VCaP (cell line): ENCODE results near the gene FBP1.

Experiments
- H3K27ac ChIP-seq: fragments of 450-650 bp; 2 replicates; pipeline ENCODE4 v1.5.1; 2017
- CTCF ChIP-seq: fragments of 450-650 bp; conservative IDR thresholded peaks from 2 replicates; pipeline ENCODE4 v1.5.1; 2017; ENCODE audit warnings: mild to moderate bottlenecking, moderate library complexity

The FBP1 gene

DNA sequence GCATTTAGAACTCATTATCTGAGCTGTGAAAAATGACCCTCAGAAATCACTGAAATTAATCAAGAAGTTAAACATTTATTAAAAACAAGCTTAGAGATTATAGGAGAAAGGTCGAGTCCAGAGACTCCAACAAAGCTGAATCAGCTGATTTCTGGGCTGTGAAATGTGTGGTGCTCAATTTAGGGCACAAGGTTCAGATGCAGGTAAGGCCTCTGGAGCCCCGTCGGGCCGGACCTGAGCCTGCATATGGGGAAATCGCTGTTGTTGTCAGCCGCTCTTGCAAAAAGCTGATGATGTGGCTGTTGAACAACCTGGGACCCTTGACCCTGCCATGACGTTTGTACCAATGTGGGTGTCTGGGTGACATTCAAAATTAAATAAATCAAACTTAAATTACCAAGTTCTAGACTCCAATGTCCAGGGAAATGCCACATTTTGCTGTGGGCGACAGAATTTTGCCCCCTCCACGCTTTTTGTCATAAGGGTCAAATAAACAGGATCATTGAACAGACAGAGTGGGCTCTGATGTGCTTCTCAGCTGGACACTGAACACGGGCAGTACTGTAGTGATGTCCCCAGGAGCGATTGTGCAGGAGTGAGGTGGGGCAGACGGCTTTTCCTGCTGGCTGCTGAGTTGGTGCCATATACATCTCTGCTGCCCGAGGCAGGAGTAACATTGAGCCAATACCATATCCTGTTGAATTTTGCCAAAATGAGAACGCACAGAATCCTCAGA lies 27.2 kb upstream of the FBP1 start:
- H3K27ac ChIP-seq, result no peak overlapping the region
- no peak for TF ChIP-seq CTCF

DNA sequence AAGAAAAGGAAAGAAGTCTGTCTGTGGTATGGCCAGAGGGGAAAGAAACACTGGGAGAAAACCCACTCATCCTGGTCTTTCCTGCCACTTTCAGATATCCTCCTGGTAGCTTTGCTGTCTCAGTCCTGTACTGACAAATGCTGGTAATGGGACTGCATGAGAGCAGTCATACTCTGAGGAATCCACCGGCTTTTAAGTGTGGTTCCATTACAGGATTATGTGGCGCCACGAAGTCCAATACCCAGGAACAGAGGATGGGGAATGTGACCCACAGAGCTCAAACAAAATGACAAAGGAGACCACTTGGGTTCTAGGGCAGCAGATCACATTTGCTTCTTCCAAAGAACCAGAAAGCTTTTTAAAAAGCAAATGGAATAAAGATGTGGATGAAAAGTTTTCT lies 26.3 kb upstream of the FBP1 start:
- no peak for TF ChIP-seq CTCF

DNA sequence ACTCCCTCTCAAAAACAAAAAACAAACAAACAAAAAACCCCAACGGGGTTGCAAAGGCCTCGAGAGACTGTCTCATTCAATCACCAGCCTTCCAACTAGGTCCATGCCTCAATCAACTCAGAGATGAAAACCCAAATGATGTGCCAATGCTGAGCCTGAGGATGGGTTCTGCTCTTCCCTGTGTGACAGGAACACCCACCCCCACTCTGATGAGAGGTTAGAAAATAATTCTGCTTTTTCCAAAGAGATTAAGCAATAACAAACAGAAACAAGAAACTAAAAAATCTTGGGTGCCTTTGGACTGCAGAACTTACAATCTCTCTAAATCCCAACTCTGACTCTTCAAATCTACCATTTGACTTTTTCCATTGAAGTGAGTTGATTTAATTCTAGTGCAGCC lies 25.5 kb upstream of the FBP1 start:
- no peak overlapping the region for H3K27ac ChIP-seq
- no peak for TF ChIP-seq CTCF

More for the DNA sequence above, 26.3 kb upstream of the FBP1 start:
- H3K27ac ChIP-seq, result no peak overlapping the region

GRCh38 chr9:94663640-94664039 lies 24.3 kb upstream of the FBP1 start:
- H3K27ac ChIP-seq, result no peak overlapping the region
- no peak for TF ChIP-seq CTCF

DNA sequence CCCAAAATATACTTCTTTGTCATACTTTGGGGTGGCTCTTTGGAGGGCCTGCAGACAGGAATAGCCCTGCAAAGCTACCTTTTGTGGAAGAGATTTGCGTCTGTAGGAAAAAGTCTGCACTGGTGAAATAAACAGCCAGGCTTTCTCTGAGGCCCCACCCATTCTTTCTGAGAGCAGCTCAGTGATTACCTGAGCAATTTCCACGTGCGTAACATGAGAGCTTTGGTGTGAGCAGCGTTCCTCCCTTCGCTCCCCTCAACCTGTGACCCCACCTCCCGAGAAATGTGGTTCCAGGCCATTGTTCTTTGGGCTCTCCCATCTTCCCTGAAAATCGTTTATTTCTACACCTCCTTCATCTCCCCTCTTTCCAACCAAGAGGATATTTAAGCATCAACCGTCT lies 23.8 kb upstream of the FBP1 start:
- no peak overlapping the region for H3K27ac ChIP-seq
- no peak for TF ChIP-seq CTCF

DNA sequence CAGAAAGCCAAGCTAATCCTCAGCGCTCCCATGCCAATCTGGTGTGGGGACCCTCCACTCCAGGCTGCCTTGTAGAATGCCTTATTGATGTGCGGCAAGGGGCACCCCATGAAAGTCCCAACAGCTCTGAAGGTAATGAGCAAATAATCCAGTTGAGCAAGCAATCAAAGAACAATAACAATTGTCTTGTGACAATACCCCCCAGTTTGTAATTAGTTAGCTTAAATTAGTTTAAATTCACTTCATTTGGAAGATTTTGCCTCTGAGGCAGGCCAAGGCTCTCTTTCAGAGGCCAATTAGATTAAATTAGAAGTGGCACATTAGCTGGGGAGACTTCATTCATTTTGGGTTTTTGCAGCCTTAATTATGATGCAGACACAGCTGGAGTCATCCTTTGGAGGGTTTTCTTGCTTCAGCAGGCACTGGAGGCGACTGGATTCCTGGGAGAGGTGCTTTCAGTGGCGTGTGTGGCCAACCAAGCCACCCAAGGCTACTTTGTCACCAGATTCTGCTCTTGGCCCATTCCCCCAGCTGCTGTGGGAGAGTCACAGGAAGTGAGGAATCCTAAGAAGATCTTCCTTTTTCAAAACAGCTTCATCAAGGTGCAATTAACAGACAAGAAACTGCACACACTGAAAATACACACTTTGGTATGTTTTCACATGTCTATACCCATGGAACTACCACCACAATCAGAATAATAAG lies 17.9 kb upstream of the FBP1 start:
- no peak for TF ChIP-seq CTCF
- no peak overlapping the region for H3K27ac ChIP-seq

DNA sequence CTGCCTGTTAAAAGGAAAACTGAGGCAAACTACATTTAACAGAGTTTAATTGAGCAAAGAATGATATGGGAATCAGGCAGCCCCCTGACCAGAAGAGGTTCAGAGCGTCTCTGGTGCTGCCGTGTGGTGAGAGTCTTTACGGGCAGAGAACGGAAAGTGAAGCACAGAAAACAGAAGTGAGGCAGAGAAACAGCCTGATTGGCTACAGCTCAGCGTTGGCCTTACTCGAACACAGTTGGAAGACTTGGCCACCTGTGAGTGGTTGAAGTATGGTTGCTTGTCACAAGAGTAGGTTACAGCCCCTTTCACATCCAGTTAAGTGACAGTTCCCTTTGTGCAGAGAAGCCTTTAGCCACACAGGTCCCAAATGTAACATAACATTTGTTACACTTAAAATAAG lies 16.9 kb upstream of the FBP1 start:
- no peak for TF ChIP-seq CTCF
- no peak overlapping the region for H3K27ac ChIP-seq
